GM13976 (cell line): ENCODE measurements around the gene PKP4.

ENCODE experiments used
- DNase-seq: peaks from one replicate; pipeline ENCODE4 v3.0.0; 2012; ENCODE audit warnings: low spot score
- in situ Hi-C: fragments of 300-500 bp; cut with MboI; formaldehyde crosslinking; loops from one replicate; pipeline ENCODE4 v1.12.0; 2022; ENCODE audit warnings: low sequenced_read_pairs, mixed read lengths, inconsistent platforms; ENCODE audit not compliant: unreplicated experiment
- TF ChIP-seq, protein P1 (sequence below): IDR thresholded peaks from 2 replicates; pipeline ENCODE4 v1.5.1; 2012; ENCODE audit warnings: borderline replicate concordance, mild to moderate bottlenecking; ENCODE audit not compliant: insufficient read depth; ENCODE audit errors: extremely low read depth, missing control alignments, control extremely low read depth

Gene PKP4

DNA sequence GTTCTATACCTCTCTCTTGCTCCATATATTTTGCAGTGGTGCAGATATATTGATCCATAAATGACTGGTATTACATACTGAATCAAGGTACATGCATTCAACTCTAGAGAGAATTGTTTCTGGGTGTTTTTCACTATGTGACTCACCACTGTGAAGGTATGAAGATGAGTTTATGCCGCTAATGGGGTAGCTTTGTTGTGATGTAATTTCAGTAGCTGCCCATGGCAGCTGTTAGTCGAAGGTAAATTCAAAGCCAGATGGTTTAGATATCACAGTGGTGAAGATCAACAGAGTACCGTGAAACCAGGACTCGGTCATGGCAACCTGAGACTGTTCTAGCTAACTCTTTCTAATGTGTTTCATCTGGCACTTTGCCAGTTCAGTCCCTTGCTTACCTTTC lies 50.4 kb downstream of the PKP4 start:
- TF ChIP-seq, protein P1, sequence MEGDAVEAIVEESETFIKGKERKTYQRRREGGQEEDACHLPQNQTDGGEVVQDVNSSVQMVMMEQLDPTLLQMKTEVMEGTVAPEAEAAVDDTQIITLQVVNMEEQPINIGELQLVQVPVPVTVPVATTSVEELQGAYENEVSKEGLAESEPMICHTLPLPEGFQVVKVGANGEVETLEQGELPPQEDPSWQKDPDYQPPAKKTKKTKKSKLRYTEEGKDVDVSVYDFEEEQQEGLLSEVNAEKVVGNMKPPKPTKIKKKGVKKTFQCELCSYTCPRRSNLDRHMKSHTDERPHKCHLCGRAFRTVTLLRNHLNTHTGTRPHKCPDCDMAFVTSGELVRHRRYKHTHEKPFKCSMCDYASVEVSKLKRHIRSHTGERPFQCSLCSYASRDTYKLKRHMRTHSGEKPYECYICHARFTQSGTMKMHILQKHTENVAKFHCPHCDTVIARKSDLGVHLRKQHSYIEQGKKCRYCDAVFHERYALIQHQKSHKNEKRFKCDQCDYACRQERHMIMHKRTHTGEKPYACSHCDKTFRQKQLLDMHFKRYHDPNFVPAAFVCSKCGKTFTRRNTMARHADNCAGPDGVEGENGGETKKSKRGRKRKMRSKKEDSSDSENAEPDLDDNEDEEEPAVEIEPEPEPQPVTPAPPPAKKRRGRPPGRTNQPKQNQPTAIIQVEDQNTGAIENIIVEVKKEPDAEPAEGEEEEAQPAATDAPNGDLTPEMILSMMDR, result no peak
- in situ Hi-C loops, result no loop called here
- peak; percentile 20 for DNase-seq

DNA sequence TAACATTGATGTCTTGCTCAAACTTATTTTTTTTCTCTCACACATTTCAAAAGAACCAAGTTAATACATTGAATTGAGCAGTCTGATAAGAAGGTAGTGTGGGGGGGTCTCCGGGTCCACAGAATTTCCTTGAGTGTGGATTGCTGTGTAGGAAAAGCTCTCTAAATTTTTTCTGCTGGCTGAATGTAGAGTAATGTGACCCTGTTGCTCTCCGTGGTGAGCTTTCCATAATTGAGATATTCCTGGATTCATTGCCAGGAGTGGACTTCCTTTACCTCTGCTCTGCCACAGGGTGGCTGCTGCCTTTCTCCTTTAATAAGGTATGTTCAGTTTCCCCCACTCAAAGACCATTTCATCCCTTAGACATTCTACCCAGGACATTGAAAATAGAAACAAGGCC lies 50.9 kb downstream of the PKP4 start:
- no peak for DNase-seq
- in situ Hi-C loops, result no loop called here
- TF ChIP-seq, protein P1, result no peak

DNA sequence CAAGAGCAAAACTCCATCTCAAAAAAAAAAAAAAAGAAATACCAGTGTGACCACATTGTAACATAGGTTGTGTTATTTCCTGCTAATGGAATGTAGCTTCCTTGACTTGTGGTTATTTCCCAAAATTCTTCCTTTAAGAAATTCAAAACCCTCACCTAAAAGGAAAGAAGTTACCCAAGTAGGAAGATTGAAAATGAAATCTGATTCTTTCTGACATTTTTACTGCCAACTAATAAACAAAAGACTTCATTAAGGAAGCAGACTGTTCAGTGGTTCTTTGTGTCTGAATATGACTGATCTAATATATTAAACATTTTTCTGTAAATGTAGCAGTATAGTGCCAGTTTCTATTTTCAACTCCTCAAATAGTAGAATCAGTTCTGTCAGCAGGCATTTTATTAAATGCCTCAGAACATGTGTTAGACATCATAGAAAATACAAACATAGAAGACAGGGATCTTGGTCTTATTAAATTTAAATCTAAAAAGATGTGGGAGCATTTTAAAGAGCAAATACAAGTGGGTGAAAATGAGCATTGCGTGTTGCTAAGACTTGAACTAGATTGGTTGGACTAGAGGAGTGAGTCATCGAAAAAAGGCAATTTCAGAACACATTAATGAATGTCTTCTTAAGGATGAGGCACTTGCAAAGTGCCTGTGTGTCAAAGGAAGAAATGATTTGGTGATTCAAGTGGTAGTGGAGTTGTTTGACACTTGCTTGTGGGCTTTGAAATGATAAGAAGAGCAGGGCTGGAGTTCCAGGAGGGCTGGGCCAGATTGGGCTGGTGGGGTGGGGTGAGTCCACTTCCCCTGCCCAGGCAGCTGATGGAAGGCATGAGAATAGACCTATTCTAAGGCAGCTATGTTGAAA lies 53.4 kb downstream of the PKP4 start:
- DNase-seq, result no peak

DNA sequence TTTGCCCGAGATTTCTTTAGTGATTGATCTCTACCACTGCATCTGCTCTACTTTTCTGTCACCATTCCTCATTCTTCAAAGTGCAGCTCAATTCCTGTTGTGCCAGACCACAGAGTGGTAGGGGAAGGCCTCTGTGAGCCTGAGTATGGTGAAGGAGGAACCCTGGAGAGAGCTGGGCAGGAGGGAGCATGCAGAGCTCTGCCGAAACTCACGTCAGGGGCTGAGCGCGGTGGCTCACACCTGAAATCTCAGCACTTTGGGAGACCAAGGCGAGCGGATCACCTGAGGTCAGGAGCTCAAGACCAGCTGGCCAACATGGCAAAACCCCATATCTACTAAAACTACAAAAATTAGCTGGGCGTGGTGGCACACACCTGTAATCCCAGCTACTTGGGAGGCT lies 54.1 kb downstream of the PKP4 start:
- TF ChIP-seq, protein P1, result no peak
- DNase-seq, result no peak
- in situ Hi-C loops, result no loop called here

More for the DNA sequence above, 53.4 kb downstream of the PKP4 start:
- TF ChIP-seq, protein P1, result no peak
- in situ Hi-C loops, result no loop called here

DNA sequence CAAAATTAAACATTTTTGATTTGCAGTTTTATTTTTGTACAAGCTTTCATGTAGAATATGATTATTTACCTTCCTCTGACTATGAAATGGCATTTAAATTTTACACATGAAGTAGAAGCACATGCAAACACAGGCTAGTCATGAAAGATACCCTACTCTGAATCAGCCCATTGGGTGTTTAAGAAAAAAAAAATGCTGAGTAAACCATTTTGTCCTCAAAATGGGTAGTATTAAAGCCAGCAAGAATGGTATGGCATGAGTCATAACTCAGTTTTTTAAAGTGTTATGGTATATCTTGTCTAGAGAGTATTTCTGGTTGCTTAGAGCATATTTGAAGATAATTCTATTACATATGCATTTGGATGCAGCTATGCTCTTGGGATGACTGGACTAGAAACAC lies 55.0 kb downstream of the PKP4 start:
- TF ChIP-seq, protein P1, result no peak
- no peak for DNase-seq
- in situ Hi-C loops, result no loop called here

DNA sequence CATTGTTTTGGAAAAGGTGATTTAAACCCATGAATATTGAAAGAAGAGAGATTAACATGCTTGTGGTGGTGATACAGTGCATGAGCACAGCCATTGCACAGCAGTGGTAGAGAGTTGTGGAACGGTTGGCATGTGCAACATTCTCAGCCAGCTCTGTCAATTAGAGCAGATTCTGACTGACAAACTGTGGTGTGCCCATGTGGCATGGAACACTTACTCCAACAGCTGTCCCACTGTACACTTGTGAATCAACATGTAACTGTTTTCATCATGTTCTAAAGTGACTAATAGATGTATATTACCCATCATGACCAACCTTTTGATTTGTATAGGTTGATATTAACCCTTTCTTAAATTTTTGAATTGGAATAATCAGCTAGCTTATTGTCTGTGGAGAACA lies 55.6 kb downstream of the PKP4 start:
- in situ Hi-C loops, result no loop called here
- TF ChIP-seq, protein P1, result no peak
- no peak for DNase-seq
